ENCODE results near the gene OAT.

- no peak for TF ChIP-seq CTCF (IDR thresholded peaks at IDR 0.05)
- no peak for TF ChIP-seq EP300 (IDR thresholded peaks at IDR 0.05)
- TF ChIP-seq POLR2A (IDR thresholded peaks at IDR 0.05) = no peak
- TF ChIP-seq POLR2AphosphoS5 (IDR thresholded peaks at IDR 0.05) = no peak
Observed at GRCh38 chr10:124354411-124355382, 64.0 kb downstream of the OAT start.
